Upper lobe of left lung (tissue), 4 donors: ENCODE data around the gene ARHGDIG.

Experiments
- POLR2A ChIP-seq, 4 donors: fragments of 450-650 bp; IDR thresholded peaks; one replicate each; pipeline ENCODE4 v1.5.1; 2016 to 2017; ENCODE audit warnings: antibody characterized with exemption in 4 of 4, mild to moderate bottlenecking in 2 of 4
- TF ChIP-seq, protein P1 (sequence below), 6 experiments: fragments of 450-650 bp in 4 of 6; fragments of 200-600 bp in 2 of 6; sonication (generic) in 2 of 6; IDR thresholded peaks; one replicate each; pipeline ENCODE4 v1.5.1; 2016 to 2019; ENCODE audit warnings: antibody characterized with exemption in 6 of 6

DNA sequence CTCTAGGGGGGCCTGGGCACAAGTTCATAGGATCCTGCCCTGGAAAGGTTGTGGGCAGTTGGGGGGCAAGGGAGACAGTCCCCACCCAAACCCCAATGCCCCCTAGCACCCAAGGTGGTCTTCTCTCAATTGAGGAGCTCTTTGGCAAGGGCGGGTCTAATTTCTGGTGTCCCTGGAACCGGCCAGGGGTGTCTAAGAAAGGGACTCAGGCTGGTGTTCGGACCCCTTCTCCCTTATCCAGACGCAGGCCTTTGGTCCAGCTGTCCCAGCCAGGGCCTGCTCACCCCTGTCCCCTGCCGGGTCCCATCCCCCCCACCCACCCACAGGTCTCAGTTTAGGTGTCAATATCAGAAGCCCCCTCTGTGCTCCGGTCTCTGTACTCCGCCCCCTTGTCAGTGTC is 860 bp upstream of the ARHGDIG start:
- TF ChIP-seq POLR2A (IDR thresholded peaks at IDR 0.05) = no peak
- TF ChIP-seq, protein P1, sequence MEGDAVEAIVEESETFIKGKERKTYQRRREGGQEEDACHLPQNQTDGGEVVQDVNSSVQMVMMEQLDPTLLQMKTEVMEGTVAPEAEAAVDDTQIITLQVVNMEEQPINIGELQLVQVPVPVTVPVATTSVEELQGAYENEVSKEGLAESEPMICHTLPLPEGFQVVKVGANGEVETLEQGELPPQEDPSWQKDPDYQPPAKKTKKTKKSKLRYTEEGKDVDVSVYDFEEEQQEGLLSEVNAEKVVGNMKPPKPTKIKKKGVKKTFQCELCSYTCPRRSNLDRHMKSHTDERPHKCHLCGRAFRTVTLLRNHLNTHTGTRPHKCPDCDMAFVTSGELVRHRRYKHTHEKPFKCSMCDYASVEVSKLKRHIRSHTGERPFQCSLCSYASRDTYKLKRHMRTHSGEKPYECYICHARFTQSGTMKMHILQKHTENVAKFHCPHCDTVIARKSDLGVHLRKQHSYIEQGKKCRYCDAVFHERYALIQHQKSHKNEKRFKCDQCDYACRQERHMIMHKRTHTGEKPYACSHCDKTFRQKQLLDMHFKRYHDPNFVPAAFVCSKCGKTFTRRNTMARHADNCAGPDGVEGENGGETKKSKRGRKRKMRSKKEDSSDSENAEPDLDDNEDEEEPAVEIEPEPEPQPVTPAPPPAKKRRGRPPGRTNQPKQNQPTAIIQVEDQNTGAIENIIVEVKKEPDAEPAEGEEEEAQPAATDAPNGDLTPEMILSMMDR (IDR thresholded peaks at IDR 0.05) = no peak
